Activated T-helper 1 cell treated with anti-CD3 and anti-CD28 coated beads, Interleukin-2, amount 50 U/mL, for 16 hours (primary cell): ENCODE results near the gene ZNF514.
A peak's percentile ranks its signal among the peaks of the same experiment; 100 is the strongest.

Experiments used
- DNase-seq, 2 donors: peaks; one replicate each; pipeline ENCODE4 v3.0.0-alpha.2; 2020; ENCODE audit warnings: low read depth in 1 of 2, low spot score in 1 of 2

ZNF514 gene

GRCh38 chr2:95159690-95160449 is at the start of gene ZNF514:
Gene ZNF514 (minus strand): TSS chr2:95159848. CDS start chr2:95153253, 6,595 bp downstream.
- DNase-seq: peak; percentile 51 to 72

- no peak for DNase-seq
These were observed 48.5 kb upstream of the ZNF514 start for GRCh38 chr2:95208106-95208505.

DNA sequence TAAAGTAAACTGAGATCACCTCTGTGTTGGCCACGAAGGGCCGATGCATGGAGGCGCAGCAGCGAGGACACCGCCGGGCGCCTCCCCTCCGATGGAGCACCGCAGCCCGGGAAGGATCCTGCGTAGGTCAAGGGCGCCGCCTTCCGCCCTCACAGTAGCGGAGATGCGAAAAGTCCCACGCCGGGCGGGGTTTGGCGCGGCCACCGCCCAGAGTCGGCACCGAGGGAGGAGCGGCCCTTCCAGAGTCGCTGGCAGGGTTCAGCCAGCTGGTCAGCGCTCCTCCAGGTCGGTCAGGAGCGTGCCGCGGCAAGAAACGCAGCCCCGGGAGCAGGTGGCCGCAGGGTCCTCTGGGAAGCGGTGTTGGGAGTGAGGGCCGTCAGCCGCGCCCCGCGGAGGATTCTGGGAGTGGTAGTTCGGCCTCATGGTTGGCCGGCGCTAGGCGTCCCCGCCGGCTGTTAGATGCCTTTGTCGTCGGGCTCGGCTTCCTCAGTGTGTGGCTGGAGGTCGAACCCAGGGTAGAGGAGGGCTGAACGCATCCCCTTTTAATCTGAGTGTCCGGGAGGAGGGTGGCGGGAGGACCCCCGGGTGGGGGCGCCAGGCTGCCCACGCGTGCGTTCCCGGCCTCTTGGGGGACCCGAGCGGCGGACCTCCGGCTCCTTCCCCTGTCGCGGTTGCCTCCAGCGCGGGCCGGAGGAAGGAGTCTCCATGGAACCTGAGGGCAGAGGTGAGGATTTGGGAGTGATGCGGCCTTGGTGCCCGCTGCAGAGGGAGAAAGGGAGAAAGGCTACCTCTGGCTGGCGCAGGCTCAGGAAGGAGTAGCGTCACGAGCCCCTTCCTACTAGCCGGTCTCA is 47.7 kb upstream of the ZNF514 start, which contains the start of gene ZNF892:
ZNF892 (plus strand) TSS at position 411 of the 851 bp plus-strand sequence; CDS start at position 706, 295 bp downstream.
- DNase-seq: peak; percentile 55 to 63

DNA sequence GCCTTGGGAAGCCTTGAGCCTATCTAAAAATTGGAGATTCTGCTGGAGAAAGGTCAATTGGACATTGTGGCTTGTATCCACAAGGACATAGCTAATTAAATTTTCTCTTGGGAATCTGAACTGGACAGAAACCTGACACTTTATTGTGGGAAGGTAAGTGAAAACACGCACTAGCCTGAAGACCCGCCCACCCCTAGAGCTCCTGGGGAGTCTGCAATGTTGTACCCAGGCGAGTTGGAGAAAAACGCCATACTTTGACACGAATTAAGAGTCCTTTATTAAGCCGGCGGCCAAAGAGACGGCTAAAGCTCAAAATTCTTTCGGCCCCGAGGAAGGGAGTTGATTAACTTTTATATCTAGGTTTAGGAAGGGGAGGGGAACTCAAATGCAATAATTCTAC is 46.4 kb upstream of the ZNF514 start:
- no peak for DNase-seq

DNA sequence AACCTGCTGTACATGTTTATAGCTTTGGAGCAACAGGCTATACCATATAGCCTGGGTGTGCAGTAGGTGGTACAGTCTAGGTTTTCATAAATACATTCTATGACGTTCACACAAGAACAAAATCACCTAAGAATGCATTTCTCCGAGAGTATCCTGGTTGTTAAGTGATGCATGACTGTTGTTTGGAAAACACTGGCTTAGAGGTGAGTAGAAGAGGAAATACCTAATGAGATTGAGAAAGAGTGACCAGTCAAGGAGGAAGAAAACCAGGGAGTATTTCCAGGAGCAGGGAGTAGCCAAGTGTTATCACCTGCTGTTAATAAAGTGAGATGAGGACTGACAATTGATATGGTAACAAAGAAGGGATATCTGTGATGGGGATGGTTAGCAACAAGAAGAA is 44.7 kb upstream of the ZNF514 start:
- no peak for DNase-seq

- no peak for DNase-seq
These were observed 44.3 kb upstream of the ZNF514 start for GRCh38 chr2:95203911-95204310.

DNA sequence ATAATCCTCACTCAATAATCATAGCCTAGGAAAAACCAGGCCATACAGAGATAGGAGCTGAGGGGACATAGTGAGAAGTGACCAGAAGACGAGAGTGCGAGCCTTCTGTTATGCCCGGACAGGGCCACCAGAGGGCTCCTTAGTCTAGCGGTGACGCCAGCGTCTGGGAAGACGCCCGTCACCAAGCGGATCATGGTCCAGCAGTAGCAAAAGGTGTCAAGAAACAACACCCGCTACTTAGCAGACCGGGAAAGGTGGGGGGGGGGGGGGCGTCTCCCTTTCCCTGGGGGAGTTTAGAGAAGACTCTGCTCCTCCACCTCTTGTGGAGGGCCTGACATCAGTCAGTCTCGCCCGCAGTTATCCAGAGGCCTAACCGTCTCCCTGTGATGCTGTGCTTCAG is 33.3 kb upstream of the ZNF514 start:
- peak; percentile 7 to 16 for DNase-seq

DNA sequence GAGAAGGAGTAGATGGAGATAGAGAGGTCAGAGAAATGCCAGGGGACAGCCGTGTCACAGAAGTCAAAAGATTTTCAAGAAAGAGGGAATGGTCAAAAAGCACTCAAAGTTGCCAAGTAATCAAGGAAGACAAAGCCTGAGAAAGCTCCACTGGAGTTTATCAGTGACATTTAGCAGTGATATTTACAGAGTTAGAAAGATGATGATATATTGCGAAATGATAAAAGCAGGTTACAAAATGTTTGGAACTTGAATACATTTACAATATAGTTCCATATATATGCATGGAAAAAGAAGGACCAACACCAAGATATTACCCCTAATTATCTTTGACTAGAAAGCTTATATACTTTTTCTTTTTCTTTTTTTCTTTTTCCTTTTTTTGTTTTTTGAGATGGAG is 26.3 kb upstream of the ZNF514 start:
- no peak for DNase-seq

DNA sequence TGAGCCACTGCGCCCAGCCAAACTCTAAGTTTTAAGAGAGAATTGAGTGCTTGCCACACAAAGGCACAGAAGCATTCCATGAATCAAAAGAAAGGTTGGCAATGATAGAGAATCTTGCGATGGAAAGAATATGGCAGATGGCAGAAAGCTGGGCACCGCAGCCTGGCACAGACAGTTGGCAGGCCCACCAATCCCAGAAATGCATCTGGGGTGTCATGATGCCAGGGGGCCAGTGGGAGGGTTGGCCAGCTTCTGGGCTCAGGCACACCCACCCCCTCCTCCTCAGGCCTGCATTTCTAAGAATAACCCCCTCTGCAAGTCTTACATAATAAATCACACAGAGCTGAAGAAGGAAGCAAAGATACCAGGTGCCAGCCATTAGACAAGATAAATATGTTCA is 25.5 kb upstream of the ZNF514 start:
- no peak for DNase-seq

DNA sequence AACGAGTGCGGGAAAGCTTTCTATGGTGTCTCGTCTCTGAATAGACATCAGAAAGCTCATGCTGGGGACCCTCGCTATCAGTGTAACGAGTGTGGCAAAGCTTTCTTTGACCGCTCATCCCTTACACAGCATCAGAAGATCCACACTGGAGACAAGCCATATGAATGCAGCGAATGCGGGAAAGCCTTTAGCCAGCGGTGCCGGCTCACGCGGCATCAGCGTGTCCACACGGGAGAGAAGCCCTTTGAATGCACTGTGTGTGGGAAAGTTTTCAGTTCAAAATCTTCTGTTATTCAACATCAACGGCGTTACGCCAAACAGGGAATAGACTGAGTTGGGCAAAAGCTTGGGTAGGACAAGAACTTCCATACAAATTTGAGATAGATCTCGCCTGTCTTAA is 22.1 kb upstream of the ZNF514 start:
- no peak for DNase-seq

- DNase-seq: no peak
These were observed 19.8 kb upstream of the ZNF514 start for GRCh38 chr2:95179451-95179850.

DNA sequence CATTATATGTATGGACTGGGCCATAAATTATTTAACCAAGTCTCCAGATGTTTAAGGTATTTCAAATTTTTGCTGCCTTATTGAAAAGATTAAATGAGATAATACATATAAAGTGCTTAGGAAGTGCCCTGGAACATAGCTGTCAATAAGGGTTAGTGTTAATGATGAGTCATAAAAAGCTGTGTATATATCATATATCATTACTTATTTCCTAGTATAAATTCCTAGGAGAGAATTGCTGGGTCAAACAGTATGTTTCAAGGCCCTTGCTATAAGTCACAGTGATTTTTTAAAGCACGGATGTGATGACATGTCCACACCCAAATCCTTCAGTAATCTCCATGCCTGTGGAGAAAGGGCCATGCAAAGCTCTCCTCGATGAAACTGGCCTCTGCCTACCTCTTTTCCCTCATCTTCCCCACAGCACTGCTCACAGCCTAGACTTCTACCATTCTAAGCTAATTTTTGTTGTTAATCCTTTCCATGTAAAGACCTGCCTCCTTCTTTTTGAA is 14.4 kb upstream of the ZNF514 start:
- no peak for DNase-seq

GRCh38 chr2:95171902-95172301 is 12.3 kb upstream of the ZNF514 start:
- no peak for DNase-seq

GRCh38 chr2:95166065-95166763 is 6.6 kb upstream of the ZNF514 start:
- DNase-seq: no peak

DNA sequence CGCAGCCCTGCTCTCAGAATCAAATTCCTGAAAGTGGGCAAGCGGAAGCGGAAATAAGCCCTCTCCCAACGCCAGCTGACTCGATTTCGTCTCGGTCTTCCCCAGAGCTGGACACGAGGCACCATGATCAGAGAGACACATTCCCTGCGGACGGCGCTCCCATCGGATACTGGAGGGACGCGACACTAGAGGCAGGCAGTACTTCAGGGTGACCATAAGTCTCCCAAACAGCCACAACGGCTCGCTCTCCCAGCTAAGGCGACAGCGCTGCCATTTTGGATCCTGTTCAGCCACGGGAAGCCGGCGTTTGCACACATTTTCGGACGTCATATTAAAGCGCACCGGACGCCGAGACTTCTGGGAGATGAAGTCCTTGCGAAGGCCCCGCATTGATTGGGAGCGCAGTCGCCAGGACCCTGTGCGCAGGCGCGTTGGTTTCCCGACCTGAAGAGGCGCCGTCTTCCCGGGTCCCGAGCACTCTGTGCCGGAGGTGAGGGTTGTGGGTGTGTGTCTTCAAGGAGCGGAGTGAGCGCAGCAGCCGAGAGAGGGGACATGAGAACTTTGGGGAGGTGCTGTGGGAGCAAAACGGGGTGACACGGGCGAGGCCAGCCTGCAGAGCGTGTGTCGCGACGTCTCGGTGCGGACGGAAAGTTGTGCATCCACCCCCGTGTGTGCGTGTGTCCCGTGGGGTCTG is 5.9 kb upstream of the ZNF514 start, which contains the start of gene ZNF2:
ZNF2 (plus strand) TSS at position 439 of the 694 bp plus-strand sequence. CDS start 10,418 bp downstream, outside the sequence.
- peak; percentile 94 to 95 for DNase-seq

DNA sequence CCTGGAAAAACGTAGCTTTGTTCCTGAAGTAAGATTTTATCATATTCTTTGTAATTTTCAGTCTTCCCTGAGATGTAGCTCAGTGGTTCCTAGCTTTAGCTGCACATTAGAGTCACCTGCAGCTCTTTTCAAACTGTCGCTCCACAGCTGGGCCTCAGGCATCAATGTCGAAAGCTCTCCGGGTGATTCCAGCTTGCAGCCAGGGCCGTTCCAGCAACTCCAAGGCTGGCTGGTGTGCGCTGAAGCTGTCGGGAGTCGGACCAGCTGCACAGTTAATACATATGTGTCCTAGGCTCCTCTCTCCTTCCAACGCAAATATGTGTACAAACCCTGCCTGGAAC is 5.4 kb upstream of the ZNF514 start:
- no peak for DNase-seq

DNA sequence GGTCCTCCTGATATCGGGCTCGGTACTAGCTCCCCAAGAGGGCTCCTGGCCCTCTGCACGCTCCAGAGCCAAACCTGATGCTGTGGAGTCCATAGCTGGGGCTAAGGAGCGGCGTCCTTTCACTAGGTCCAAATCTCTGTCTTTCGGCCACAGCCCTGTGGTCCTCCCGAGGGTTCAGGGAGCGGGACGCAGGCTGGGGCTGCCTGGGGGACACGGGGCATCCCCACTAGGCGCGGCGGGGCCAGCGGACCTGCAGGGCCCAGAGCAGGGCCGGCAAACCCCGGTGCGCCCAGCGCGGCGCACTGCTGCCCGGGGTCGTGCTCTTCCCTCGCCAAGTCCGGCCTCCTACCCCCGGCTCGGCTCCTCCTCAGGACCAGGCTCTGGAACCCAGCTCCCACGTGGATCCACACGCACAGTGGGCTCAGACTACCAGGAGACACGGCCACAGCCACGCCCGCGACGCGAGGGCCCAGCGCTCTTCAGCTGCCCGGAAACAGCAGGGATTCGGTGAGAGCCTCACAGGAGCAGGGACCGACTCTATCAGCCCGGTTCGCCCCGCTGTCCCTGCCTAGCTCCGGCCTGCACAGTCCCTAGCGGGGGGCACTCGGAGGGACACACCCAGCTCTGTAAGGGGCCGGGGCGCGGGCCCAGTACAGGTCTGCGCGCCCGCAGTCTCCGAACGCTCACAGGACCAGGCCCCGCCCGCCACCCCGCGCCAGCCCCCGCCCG is 593 bp downstream of the ZNF514 start:
- peak in 1 of 2 donors; percentile 6 for DNase-seq

DNA sequence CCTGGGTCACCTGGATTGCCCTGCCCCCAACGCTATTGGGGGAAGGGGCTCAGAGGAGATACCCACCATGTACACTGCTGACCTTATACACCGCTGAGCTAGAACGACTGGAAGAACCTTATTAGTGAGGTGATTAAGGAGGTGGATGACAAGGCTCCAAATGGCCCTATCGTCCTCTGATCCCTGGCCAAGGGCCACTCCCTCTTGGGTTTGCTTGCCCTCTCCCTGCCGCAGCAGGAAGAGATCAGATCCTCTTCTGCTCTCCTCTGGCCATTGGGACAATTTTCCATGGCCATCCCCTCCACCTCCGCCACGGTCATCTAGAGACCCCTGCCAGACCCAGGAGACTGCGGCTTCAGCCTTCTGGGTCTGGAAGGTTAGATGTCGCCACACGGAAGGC is 1.2 kb downstream of the ZNF514 start:
- DNase-seq: no peak

DNA sequence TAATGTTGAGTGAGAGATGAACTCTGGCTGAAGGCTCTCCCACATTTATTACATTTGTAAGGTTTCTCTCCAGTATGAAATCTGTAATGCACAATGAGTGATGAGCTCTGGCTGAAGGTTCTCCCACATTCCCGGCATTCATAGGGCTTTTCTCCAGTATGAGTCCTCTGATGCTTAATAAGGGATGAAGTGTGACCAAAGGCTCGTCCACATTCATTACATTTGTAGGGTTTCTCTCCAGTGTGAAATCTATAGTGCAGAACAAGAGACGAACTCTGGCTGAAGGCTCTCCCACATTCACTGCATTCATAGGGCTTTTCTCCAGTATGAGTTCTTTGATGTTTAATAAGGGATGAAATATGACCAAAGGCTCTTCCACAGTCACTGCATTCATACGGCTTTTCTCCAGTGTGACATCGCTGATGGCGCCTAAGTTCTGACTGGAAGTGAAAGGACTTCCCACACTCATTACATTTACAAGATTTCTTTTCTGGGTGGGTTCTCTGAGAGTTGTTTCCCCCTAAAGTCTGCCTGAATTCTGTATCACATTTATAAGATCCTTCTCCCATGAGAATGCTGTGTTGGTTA is 10.2 kb downstream of the ZNF514 start:
- DNase-seq: no peak

GRCh38 chr2:95143838-95144237 is 15.8 kb downstream of the ZNF514 start:
- DNase-seq: no peak
